ENCODE data around the gene SLC7A8. TPM values are rescaled to one million over a fixed set of nuclear protein-coding genes. Genes with fewer than 3 reads are reported as not detected.

SLC7A8 gene
- polyA plus RNA-seq, 1 donor, result 94.4 TPM

DNA sequence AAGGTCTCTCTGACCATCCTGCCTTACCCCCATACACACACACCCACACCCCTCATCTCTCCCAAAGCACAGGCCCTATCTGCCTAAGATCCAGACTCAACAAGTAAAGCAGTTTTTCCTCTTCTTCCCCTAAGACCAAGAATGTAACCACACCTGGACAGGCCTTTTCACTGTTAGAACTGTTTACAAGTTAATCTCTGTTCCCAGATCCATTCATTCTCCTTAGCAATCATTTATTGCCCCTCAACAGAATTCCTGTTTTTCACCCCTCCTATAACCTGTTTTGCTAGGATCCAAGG is 76.8 kb downstream of the SLC7A8 start:
- H3K4me1 ChIP-seq (ENCODE audit: control insufficient read depth, insufficient read depth, low read length), result no peaks in the 10 kb centered on the region
- H3K9me3 ChIP-seq (ENCODE audit: control insufficient read depth, low read depth, low read length), result peaks cover 7% of the 10 kb centered on the region
- H3K27ac ChIP-seq (ENCODE audit: low read length), result no peak overlapping the region
- no peak for DNase-seq
- peaks cover 24% of the 10 kb centered on the region for H3K27me3 ChIP-seq (ENCODE audit: control insufficient read depth, insufficient read depth, low read length)
- no peaks in the 10 kb centered on the region for H3K36me3 ChIP-seq (ENCODE audit: control insufficient read depth, insufficient read depth, low read length)
- H3K4me3 ChIP-seq (ENCODE audit: low read length), result no peak overlapping the region

DNA sequence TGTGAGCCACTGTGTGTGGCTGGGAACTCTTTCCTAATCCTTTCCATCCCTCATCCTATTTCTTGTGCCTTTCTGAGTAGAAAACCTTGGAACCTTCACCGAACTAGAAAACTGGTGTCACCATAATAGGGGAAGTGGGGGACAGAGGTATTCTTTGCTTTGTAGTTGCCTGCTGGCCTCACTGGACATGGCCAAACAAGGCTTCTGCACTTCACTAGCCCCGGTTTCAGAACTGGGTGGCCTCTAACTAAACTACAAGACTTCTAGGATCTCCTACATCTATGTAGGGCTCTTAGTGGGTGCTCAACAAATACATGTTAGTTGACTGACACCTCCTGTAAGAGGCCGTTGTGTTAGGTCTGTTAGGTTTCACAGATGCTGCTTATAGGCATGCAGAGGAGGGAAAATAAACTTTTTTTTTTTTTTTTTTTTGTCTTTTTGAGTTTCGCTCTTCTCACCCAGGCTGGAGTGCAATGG is 78.1 kb downstream of the SLC7A8 start:
- H3K9me3 ChIP-seq (ENCODE audit: control insufficient read depth, low read depth, low read length), result peaks cover 7% of the 10 kb centered on the region
- H3K4me3 ChIP-seq (ENCODE audit: low read length), result no peak overlapping the region
- no peaks in the 10 kb centered on the region for H3K4me1 ChIP-seq (ENCODE audit: control insufficient read depth, insufficient read depth, low read length)
- H3K27me3 ChIP-seq (ENCODE audit: control insufficient read depth, insufficient read depth, low read length), result peaks cover 13% of the 10 kb centered on the region
- H3K36me3 ChIP-seq (ENCODE audit: control insufficient read depth, insufficient read depth, low read length), result no peaks in the 10 kb centered on the region
- no peak overlapping the region for H3K27ac ChIP-seq (ENCODE audit: low read length)
- no CpG with 5 or more reads among the region's 4 CpGs for WGBS (ENCODE audit: insufficient coverage, low lambda C conversion rate)
- no peak for DNase-seq

DNA sequence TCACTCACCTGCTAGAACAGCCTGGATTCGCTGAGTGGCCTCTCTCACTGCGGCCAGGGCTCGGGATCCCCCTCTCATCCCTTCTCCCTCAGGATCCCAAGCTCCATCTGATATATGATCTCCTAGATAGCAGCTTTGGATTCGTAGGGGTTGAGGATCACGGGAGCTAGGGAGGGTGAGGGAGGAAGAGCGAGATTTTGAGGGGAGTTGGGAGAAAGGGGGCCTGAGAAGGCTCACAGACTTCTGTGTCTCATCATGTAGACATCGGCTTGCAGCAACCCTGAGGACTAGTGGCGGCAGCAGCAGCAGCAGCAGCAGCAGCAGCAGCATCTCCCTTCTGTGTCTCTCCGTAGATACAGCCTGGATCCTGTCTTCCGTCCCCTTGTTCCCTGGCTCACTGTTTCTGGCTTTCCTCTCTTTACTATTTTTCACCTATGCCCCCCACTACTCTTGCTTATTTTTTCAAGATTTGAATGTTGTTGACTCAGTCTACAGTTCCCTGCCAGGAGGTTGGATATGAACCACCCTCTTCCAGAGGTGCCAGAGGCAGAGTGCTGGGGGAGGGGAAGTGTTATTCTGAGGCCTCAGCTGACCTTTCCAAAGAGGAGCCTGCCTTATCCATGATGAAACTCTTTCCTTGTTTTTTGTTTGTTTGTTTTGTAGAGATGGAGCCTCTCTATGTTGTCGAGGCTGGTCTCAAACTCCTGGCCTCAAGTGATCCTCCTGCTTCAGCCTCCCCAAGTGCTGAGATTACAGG is 78.7 kb downstream of the SLC7A8 start, which contains the start of gene CIROP:
TSS of gene CIROP (minus strand) at position 399 of the 757 bp plus-strand sequence. CDS start at position 330, 69 bp downstream.
- Histone ChIP-seq H3K4me3 (ENCODE audit: low read length) (no peak within 1 kb of the TSS), H3K27ac (ENCODE audit: low read length) (no peak within 1 kb of the TSS), H3K9me3 (ENCODE audit: control insufficient read depth, low read depth, low read length) (peaks cover 7% of the 10 kb centered on the region), H3K4me1 (ENCODE audit: control insufficient read depth, insufficient read depth, low read length) (no peaks in the 10 kb centered on the region), H3K36me3 (ENCODE audit: control insufficient read depth, insufficient read depth, low read length) (no peaks in the 10 kb centered on the region), H3K27me3 (ENCODE audit: control insufficient read depth, insufficient read depth, low read length) (peaks cover 10% of the 10 kb centered on the region)
- DNase-seq, result no peak
- no CpG with 5 or more reads among the region's 11 CpGs for WGBS (ENCODE audit: insufficient coverage, low lambda C conversion rate)

DNA sequence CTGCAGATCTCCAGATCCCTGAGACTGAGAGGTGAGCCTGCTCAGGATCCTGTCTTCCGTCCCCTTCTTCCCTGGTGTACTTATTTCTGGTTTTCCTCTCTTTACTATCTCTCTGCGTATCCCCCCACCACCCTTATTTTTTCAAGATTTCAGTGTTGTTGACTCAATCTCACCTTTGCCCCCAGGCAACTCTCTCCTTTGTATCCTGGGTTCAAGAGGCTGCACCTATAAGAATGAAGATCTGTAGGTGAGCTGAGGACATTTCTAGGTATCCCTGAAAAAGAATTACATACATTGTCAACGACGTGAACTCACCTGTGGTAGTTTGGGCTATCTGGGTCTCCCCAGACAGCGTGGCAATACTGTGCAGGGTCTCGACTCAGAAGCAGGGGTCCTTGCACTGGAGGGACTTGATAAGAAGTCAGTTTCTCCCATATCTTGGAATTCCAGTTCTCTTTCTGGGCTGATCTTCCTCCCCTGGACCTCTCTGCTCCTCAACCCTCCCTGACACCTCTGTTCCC is 79.3 kb downstream of the SLC7A8 start:
- peaks cover 5% of the 10 kb centered on the region for H3K36me3 ChIP-seq (ENCODE audit: control insufficient read depth, insufficient read depth, low read length)
- H3K9me3 ChIP-seq (ENCODE audit: control insufficient read depth, low read depth, low read length), result peaks cover 7% of the 10 kb centered on the region
- peaks cover 10% of the 10 kb centered on the region for H3K27me3 ChIP-seq (ENCODE audit: control insufficient read depth, insufficient read depth, low read length)
- no CpG with 5 or more reads among the region's 6 CpGs for WGBS (ENCODE audit: insufficient coverage, low lambda C conversion rate)
- H3K4me1 ChIP-seq (ENCODE audit: control insufficient read depth, insufficient read depth, low read length), result no peaks in the 10 kb centered on the region
- no peak overlapping the region for H3K27ac ChIP-seq (ENCODE audit: low read length)
- no peak overlapping the region for H3K4me3 ChIP-seq (ENCODE audit: low read length)
- no peak for DNase-seq

DNA sequence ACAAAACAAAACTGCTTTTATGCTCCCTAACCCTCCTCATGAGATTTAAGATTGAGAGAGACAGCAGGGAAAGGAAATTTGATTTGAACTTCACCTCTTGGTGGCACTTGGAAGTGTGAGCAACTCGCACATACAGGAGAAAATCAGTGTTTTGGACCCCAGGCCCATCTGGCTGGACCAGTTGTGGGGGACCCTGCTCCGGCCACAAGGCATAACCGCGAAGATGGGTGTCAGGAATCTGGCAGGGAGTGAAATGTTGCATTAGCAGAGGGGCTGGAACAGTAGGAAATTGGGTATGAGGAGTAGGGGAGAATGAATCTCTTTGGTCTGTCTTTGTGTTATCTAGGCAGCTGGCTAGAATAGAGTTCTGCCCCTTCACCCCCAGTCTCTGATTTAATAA is 79.9 kb downstream of the SLC7A8 start:
- H3K27me3 ChIP-seq (ENCODE audit: control insufficient read depth, insufficient read depth, low read length), result peaks cover 10% of the 10 kb centered on the region
- WGBS (ENCODE audit: insufficient coverage, low lambda C conversion rate), result no CpG with 5 or more reads among the region's 4 CpGs
- H3K4me3 ChIP-seq (ENCODE audit: low read length), result no peak overlapping the region

DNA sequence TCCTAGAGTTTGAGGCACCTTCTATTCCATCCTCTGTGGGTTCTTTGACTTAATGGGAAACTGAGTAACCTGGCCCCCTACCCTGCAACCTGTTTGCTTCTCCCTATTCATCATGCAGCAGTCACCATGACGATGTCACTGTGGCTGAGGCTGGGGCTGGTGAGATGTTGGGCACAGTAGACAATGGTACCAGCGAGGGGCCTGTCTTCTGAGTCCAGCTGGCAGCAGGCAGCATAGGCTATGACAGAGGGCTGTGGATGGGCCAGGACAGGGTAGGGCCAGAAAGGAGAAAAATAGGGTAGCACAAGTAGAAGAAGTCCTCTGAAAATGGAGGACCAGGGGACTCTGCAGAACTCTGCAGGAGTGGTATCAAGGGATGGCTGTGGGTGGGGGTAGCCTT is 80.7 kb downstream of the SLC7A8 start:
- Histone ChIP-seq H3K36me3 (ENCODE audit: control insufficient read depth, insufficient read depth, low read length) (peaks cover 17% of the 10 kb centered on the region), H3K27ac (ENCODE audit: low read length) (no peak overlapping the region), H3K9me3 (ENCODE audit: control insufficient read depth, low read depth, low read length) (no peaks in the 10 kb centered on the region), H3K27me3 (ENCODE audit: control insufficient read depth, insufficient read depth, low read length) (peaks cover 10% of the 10 kb centered on the region), H3K4me3 (ENCODE audit: low read length) (no peak overlapping the region), H3K4me1 (ENCODE audit: control insufficient read depth, insufficient read depth, low read length) (no peaks in the 10 kb centered on the region)
- WGBS (ENCODE audit: insufficient coverage, low lambda C conversion rate), result no CpG with 5 or more reads among the region's 2 CpGs
- DNase-seq, result no peak

More for the DNA sequence above, 79.9 kb downstream of the SLC7A8 start:
- H3K27ac ChIP-seq (ENCODE audit: low read length), result no peak overlapping the region
- peaks cover 6% of the 10 kb centered on the region for H3K9me3 ChIP-seq (ENCODE audit: control insufficient read depth, low read depth, low read length)
- H3K4me1 ChIP-seq (ENCODE audit: control insufficient read depth, insufficient read depth, low read length), result no peaks in the 10 kb centered on the region
- H3K36me3 ChIP-seq (ENCODE audit: control insufficient read depth, insufficient read depth, low read length), result peaks cover 9% of the 10 kb centered on the region
- DNase-seq, result no peak

DNA sequence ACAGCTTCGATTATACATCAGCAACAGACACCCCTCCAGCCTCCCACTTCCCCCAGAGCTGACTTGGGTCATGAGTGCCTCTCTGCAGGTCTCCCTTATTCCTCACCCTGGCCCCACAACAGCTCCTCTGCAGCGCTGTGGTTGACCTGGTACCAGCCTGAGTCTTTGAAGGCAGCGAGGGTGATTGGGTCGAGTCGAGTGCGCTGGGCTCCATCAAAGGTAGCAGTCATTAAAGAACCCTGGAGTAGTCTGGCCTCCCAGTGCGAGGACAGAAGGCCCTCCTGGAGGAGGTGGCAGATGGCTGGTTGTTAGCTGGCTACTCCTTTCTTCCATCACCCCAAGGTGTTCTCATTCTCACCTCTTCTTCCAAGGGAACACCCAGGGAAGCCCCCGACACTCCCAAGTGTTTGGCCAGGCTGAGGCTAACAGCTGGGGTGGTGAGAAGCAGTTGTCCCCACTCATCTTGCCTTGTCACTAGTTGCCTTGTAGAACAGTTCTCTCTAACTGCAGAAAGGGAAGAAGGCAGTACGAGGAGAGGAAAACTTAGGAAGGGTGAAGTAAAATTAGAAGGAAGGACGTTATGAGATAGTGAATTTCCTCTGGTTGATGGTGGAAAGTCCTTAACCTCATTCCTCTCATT is 81.4 kb downstream of the SLC7A8 start:
- Histone ChIP-seq H3K9me3 (ENCODE audit: control insufficient read depth, low read depth, low read length) (no peaks in the 10 kb centered on the region), H3K36me3 (ENCODE audit: control insufficient read depth, insufficient read depth, low read length) (peaks cover 20% of the 10 kb centered on the region), H3K27me3 (ENCODE audit: control insufficient read depth, insufficient read depth, low read length) (peaks cover 10% of the 10 kb centered on the region), H3K4me3 (ENCODE audit: low read length) (no peak overlapping the region), H3K4me1 (ENCODE audit: control insufficient read depth, insufficient read depth, low read length) (no peaks in the 10 kb centered on the region), H3K27ac (ENCODE audit: low read length) (no peak overlapping the region)
- DNase-seq, result no peak
- 81% methylated on average over 2 of the region's 10 CpGs for WGBS (ENCODE audit: insufficient coverage, low lambda C conversion rate)

DNA sequence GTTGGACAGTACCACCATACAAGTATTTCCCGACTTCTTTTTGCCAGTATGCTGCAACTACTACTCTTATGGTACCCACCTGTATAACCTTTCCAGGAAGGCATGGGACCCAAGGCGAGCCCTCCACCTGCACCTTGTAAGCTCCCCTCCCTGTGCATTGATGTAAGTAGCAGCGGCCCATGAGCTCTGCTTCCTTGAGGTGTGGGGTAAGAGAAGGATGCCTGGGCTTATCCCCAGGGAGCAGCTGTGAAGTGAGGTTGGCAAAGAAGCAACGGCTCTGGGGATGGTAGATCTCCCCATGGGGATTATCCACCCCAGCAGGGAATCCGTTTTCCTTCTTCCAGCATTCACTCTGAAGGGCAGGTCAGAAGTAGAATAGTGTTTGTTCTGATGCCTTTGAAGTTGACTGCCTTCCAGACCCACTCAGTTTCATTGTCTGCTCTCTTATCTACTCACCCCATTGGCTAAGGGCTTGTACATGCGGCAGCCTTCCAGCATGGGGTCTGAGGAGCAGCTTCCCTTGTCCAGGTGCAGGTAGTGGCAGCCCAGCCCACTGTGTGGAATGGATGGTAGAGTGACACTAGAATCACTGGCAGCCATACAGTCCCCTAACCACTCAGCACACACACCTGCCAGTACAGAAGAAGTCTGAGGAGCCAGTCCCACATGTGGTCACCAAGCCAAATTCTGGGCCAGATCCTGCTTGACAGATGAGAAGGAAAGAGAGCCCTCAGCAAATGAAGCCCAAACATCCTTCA is 82.1 kb downstream of the SLC7A8 start:
- H3K27me3 ChIP-seq (ENCODE audit: control insufficient read depth, insufficient read depth, low read length), result peaks cover 10% of the 10 kb centered on the region
- H3K9me3 ChIP-seq (ENCODE audit: control insufficient read depth, low read depth, low read length), result no peaks in the 10 kb centered on the region
- WGBS (ENCODE audit: insufficient coverage, low lambda C conversion rate), result 80% methylated on average over 1 of the region's 6 CpGs
- no peak for DNase-seq
- H3K27ac ChIP-seq (ENCODE audit: low read length), result no peak overlapping the region
- H3K4me3 ChIP-seq (ENCODE audit: low read length), result no peak overlapping the region
- H3K4me1 ChIP-seq (ENCODE audit: control insufficient read depth, insufficient read depth, low read length), result no peaks in the 10 kb centered on the region
- H3K36me3 ChIP-seq (ENCODE audit: control insufficient read depth, insufficient read depth, low read length), result peaks cover 20% of the 10 kb centered on the region

DNA sequence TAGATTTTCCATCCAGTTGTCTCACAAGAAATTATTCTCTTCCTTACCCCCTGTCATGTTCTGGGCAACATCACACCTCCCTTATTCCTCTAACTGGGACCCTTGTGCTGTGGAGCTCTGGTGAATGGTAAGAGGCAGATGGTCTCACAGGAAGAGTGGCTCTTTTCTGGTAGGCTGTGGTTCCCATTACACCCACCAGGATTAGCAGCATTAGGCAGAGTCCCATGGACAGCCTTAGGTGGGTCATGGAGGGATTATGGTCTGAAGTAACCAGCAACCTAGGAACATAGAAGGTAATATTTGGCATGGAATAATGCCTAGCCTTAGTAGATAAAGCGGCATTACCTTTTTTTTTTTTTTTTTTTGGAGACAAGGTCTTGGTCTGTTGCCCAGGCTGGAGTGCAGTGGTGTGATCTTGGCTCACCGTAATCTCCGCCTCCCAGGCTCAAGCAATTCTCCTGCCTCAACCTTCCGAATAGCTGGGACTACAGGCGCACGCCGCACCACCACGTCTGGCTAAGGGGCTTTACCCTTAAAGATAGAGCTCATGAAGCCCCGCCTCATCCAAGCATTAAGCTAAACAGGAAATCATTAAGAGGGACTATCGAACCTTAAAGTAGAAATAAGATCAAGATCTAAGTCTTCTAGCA is 84.1 kb downstream of the SLC7A8 start:
- Histone ChIP-seq H3K9me3 (ENCODE audit: control insufficient read depth, low read depth, low read length) (no peaks in the 10 kb centered on the region), H3K27me3 (ENCODE audit: control insufficient read depth, insufficient read depth, low read length) (peaks cover 6% of the 10 kb centered on the region), H3K4me1 (ENCODE audit: control insufficient read depth, insufficient read depth, low read length) (no peaks in the 10 kb centered on the region), H3K27ac (ENCODE audit: low read length) (no peak overlapping the region), H3K36me3 (ENCODE audit: control insufficient read depth, insufficient read depth, low read length) (peaks cover 20% of the 10 kb centered on the region), H3K4me3 (ENCODE audit: low read length) (no peak overlapping the region)
- no peak for DNase-seq
- WGBS (ENCODE audit: insufficient coverage, low lambda C conversion rate), result no CpG with 5 or more reads among the region's 10 CpGs

DNA sequence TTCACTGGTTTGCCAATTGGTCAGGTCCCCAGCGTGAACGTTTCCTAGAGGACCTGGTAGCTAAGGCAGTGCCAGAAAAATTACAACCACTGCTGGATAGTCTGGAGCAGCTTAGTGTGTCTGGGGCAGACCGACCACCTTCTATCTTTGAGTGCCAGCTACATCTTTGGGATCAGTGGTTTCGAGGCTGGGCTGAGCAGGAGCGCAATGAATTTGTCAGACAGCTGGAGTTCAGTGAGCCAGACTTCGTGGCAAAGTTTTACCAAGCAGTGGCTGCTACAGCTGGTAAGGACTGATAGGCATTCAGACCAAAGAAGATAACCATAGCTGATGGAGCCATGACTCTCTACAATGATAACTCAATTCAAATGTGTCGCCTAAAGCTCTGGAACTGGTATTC is 85.7 kb downstream of the SLC7A8 start:
- H3K4me3 ChIP-seq (ENCODE audit: low read length), result no peak overlapping the region
- H3K9me3 ChIP-seq (ENCODE audit: control insufficient read depth, low read depth, low read length), result no peaks in the 10 kb centered on the region
- H3K36me3 ChIP-seq (ENCODE audit: control insufficient read depth, insufficient read depth, low read length), result peaks cover 20% of the 10 kb centered on the region
- peaks cover 10% of the 10 kb centered on the region for H3K4me1 ChIP-seq (ENCODE audit: control insufficient read depth, insufficient read depth, low read length)
- H3K27ac ChIP-seq (ENCODE audit: low read length), result no peak overlapping the region
- WGBS (ENCODE audit: insufficient coverage, low lambda C conversion rate), result no CpG with 5 or more reads among the region's 7 CpGs
- H3K27me3 ChIP-seq (ENCODE audit: control insufficient read depth, insufficient read depth, low read length), result peaks cover 1% of the 10 kb centered on the region
- no peak for DNase-seq

Data from large intestine (tissue), 3 donors.